SH-SY5Y (cell line): ENCODE data around the gene FCRL3.

ENCODE experiments used
- GATA2 ChIP-seq: IDR thresholded peaks from 2 replicates; pipeline ENCODE4 v1.6.1; 2011; ENCODE audit warnings: mild to moderate bottlenecking, low read depth, low read length
- GATA3 ChIP-seq: IDR thresholded peaks from 2 replicates; pipeline ENCODE4 v1.6.1; 2011; ENCODE audit warnings: low read depth, mild to moderate bottlenecking, low read length, moderate library complexity

- TF ChIP-seq GATA2 = no peak
- TF ChIP-seq GATA3 = no peak
Measured at GRCh38 chr1:157659576-157660247, 40.9 kb downstream of the FCRL3 start.
